GM18951 (cell line): ENCODE measurements around the gene CDH23.

ENCODE experiments used
- POLR2A ChIP-seq: IDR thresholded peaks from 4 replicates; pipeline ENCODE4 v1.6.1; 2011; ENCODE audit warnings: mild to moderate bottlenecking; ENCODE audit not compliant: insufficient read length, insufficient read depth; ENCODE audit errors: extremely low read depth
- in situ Hi-C: fragments of 300-500 bp; cut with MboI; formaldehyde crosslinking; loops from one replicate; pipeline ENCODE4 v1.12.0; 2022; ENCODE audit warnings: low sequenced_read_pairs, mixed read lengths, inconsistent platforms; ENCODE audit not compliant: unreplicated experiment

CDH23 gene

DNA sequence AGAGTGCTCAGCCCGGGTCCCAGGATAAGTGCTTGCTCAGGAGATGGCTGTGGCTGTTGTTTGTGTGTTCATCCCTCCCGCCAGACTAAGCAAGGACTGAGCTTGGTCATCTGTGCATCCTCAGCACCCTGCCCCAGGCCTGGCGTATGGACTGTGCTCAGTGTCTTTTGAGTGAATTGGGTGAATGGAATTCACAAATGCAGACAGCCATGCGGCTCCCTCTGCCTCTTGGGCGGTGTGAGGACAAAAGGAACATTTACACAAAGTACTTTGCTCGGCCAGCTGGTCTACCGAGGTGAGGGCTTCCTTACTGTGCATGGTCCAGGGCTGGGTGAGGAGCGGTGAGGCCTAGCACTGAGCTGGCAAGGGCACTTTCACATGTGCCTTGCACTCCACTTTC lies 120.2 kb downstream of the CDH23 start:
- in situ Hi-C loops, result no loop called here
- TF ChIP-seq POLR2A, result no peak

DNA sequence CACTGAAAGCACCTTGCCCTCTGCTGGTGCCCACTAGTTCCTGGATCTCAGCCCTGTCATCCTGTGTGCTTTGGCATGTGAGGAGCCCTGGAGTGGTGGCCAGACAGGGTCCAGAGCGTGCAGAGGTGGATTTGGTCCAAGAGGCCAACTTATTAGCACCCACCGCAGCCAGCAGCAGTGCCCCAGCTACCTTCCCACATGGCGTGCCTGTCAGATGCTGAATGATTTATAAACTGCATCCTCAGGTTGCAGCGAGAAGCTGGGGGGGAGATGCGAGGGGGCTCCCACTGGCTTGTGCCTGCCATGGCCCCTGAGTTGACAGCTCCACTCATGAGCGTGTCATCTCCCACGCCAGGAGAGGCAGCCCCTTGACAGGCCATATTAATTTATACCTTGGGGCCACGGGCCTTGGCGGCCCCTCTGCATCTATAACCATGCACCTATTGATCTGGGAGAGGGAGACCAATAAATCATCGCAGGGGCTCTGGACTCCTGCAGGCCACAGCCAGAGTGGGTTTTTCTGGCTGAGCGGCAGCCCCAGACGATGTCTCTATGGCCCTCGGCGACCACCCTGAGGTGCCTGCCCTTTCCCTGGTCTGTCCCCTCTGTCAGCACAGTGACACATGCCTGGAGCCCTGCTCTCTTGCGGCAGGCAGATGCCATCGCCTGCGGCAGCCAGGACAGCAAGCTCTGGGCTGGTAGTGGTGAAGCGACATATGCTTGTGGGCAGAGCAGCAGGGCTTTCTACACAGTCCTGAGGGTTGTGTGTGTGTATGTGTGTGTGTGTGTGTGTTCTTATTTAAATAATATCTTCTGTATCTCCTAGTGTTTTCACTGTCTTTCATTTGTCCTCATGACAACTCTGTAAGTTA lies 120.8 kb downstream of the CDH23 start:
- no peak for TF ChIP-seq POLR2A
- in situ Hi-C loops, result no loop called here

DNA sequence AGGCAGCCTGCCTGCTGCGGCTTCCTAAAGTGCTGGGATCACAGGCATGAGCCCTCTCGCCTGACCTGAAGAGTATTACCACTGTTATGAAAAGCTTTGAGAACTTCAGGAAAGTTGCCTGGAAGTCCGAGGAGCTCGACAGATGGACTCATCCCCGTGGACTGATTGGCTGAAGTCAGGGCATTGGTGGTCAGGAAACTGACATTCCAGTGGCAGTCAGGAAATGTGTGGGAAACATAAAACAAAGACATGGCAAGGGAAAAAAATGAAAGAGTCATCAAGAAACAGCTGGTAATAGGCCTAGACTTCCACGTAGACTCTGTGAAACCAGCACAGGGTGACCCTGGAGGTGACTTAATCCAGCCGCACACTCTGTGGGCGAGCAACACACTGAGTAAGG lies 123.3 kb downstream of the CDH23 start:
- no peak for TF ChIP-seq POLR2A
- in situ Hi-C loops, result no loop called here

DNA sequence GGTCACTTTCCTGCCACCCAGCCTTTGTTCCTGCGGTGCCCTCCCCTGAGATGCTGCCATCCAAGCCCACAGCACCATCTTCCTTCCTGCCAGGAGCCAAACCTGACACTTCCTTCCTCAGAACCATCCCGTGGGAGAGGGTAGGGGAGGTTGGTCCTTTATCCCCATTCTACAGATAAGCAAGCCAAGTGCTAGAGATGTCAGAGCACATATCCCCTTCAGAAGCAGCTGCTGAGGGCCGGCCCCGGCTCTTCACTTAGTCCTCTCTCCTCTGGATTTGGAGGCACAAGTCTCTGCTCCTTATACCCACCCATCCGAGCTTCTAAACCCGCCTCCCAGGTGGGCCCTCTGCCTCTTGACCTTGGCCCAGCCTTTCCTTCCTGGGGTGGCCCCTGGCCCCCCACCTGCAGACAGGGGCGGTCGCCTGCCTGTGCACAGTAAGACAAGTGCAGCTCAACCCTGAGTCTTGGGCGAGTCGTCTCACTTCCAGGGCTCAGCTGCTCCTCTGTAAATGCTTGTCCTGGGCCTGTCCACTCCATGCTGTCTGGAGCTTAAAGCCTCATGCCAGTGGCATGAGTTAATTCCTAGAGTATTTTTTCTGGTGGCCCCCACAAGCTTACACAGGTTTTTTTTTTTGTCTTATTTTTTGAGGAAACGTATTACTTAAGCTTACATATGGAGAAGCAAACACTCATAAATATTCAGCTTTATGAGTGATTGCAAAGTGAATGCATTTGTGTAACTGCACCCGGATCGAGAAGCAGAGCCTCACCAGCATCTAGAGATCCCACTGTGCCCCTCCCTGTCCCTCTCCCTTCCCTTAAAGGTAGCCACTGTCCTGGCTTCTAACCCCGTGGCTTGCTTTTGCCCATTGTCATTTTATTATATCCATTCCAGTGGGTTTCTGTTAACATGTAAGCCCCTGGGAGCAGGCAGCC lies 125.1 kb downstream of the CDH23 start:
- in situ Hi-C loops, result no loop called here
- TF ChIP-seq POLR2A, result no peak

- in situ Hi-C loops, result no loop called here
- no peak for TF ChIP-seq POLR2A
Measured at GRCh38 chr10:71522442-71523144, 125.9 kb downstream of the CDH23 start.

DNA sequence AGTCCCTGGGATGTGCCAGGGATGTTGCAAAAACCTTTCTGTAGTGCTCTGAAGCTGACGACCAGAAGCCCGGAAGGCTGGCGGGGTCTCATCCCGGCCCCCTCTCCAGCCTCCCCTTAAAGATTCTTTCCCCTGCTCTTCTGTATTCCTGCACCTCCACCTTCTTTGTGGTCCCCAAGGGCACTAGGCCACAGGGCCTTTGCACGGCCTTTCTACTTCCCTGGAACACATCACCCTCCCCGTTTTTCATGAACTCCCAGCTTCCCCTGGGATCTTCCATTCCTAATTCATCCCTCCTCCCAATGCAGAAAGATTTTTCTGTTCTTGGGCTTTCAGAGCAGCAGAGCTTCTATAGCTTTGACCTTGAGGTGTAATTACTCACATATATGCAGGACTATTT lies 127.0 kb downstream of the CDH23 start:
- no peak for TF ChIP-seq POLR2A
- in situ Hi-C loops, result no loop called here

DNA sequence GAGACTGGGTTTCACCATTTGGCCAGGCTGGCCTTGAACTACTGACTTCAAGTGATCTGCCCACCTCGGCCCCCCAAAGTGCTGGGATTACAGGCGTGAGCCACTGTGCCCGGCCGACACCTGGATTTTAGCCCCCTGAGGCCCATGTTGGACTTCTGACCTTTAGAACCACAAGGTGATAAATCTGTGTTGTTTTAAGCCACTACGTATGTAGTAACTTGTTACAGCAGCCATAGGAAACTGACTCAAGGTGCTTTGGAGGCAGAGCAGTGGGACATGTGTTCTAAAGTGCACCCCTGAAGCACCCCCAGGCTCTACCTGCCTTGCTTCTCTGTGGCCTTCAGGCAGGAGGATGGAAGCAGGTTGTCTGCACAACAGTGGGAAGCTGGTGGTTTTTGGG lies 128.4 kb downstream of the CDH23 start:
- TF ChIP-seq POLR2A, result no peak
- in situ Hi-C loops, result no loop called here

- in situ Hi-C loops, result no loop called here
- no peak for TF ChIP-seq POLR2A
Measured at GRCh38 chr10:71525721-71526120, 129.0 kb downstream of the CDH23 start.

- in situ Hi-C loops, result no loop called here
- no peak for TF ChIP-seq POLR2A
Measured at GRCh38 chr10:71526653-71527052, 129.9 kb downstream of the CDH23 start.

- TF ChIP-seq POLR2A, result no peak
- in situ Hi-C loops, result no loop called here
Measured at GRCh38 chr10:71527135-71527534, 130.4 kb downstream of the CDH23 start.

DNA sequence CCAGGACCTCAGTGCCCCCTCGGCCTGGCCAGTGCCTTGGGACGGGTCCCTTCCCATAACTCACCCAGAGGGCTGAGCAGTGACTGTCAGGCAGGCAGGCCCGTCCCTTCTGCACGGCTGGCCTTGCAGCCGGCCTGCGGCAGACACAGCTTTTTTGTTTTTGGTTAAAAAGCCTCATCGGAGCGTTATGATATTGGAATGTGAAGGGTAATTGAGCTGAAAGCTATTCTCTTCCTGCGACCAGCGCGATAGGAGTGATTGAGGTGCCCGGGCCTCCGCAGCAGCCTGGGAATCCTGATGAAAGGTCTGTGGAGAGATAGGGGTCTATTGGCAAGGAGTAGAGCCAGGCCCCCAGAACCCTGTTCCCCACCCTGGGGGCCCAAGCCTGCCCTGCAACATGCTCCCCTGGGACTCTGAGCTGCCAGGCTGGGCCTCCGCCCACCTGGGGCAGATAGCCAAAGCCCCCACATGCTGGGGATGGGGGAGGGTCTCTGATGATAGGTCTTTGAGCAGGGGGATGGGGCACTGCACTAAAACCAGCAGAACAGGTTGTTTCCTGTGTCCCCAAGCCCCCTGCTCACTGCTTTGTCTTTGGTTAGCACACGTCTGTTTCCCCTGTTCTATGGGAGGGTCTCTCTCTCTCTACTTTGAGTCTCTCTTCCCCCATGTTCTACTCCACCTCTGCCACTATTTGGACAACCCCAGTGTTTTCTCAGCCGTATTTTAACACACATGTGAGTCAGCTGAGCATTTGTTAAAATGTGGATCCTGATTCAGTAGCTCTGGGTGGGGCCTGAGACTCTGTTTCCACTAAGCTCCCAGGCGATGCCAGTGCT lies 131.9 kb downstream of the CDH23 start:
- in situ Hi-C loops, result no loop called here
- TF ChIP-seq POLR2A, result no peak

DNA sequence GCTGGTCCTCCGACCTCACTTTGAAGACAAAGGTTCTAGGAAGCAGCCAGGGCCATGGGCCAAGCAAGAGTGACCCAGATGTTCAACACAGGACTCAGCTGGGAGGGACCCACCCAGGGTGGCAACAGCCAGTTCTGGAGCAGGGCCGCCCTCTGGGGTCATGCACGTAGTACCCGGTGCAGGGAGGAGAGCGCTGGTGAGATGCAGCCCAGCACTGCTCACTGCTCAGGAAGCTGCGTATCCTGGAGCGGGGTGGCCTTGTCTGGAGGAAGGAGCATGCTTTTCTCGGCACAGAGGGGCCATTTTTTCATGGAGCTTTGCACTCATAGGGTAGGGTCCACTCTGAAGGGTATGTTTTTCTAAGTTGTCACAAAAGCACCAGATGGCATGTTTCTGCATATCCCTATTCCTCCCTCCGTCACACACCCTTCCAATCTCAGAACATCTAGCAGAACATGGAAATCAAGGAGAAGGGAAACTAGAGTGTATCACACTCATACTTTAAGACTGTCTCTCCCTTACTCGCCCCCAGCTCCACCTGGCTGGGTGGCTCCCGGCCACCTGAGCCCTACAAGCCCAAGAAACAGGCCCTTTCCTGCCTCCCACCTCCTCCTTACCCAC lies 132.6 kb downstream of the CDH23 start:
- TF ChIP-seq POLR2A, result no peak
- in situ Hi-C loops, result no loop called here
